H1 (cell line): ENCODE measurements around the gene C22orf39. TPM values are rescaled to one million over a fixed set of nuclear protein-coding genes. Genes with fewer than 3 reads are reported as not detected.
A peak's percentile ranks its signal among the peaks of the same experiment; 100 is the strongest.

ENCODE experiments used
- BACH1 ChIP-seq: IDR thresholded peaks from 2 replicates; pipeline ENCODE4 v1.6.1; 2012; ENCODE audit warnings: low read length, improper control_type of control experiment
- CEBPB ChIP-seq: IDR thresholded peaks from 2 replicates; pipeline ENCODE4 v1.6.1; 2012; ENCODE audit warnings: low read depth, low read length
- CHD2 ChIP-seq: IDR thresholded peaks from 2 replicates; pipeline ENCODE4 v1.6.1; 2012; ENCODE audit warnings: low read length, improper control_type of control experiment
- CREB1 ChIP-seq: IDR thresholded peaks from 2 replicates; pipeline ENCODE4 v1.6.1; 2012; ENCODE audit warnings: inconsistent platforms
- CTBP2 ChIP-seq: IDR thresholded peaks from 2 replicates; pipeline ENCODE4 v1.7.0; 2011; ENCODE audit warnings: borderline replicate concordance, mild to moderate bottlenecking, moderate library complexity, mixed read lengths, low read length; ENCODE audit not compliant: insufficient read depth, insufficient read length
- E2F6 ChIP-seq: IDR thresholded peaks from 2 replicates; pipeline ENCODE4 v1.6.1; 2012; ENCODE audit warnings: inconsistent platforms
- EGR1 ChIP-seq: IDR thresholded peaks from 2 replicates; pipeline ENCODE4 v1.6.1; 2011; ENCODE audit warnings: low read depth, low read length, borderline replicate concordance
- EZH2 ChIP-seq: fragments of 200-600 bp; sonication (generic); IDR thresholded peaks from 2 replicates; pipeline ENCODE4 v1.7.1; 2012; ENCODE audit warnings: low read depth, mild to moderate bottlenecking, moderate library complexity, low read length, inconsistent platforms; ENCODE audit not compliant: severe bottlenecking
- FOSL1 ChIP-seq: IDR thresholded peaks from 2 replicates; pipeline ENCODE4 v1.6.1; 2011; ENCODE audit warnings: mild to moderate bottlenecking, low read depth, low read length, moderate library complexity; ENCODE audit not compliant: insufficient read depth
- HDAC2 ChIP-seq, 2 experiments: fragments of 300-600 bp in 1 of 2; sonication (generic) in 1 of 2; IDR thresholded peaks; 2 replicates each; pipeline ENCODE4 v1.6.1; 2011 to 2012; ENCODE audit warnings: low read depth in 2 of 2, low read length in 2 of 2, mild to moderate bottlenecking in 2 of 2, moderate library complexity in 2 of 2, borderline replicate concordance in 1 of 2, inconsistent platforms in 1 of 2
- JUND ChIP-seq: IDR thresholded peaks from 2 replicates; pipeline ENCODE4 v1.6.1; 2011; ENCODE audit warnings: mild to moderate bottlenecking, improper control_type of control experiment, low read length
- KDM5A ChIP-seq: fragments of 200-600 bp; IDR thresholded peaks from 2 replicates; pipeline ENCODE4 v1.7.1; 2012; ENCODE audit warnings: mild to moderate bottlenecking, low read length, inconsistent platforms, mixed read lengths
- MAX ChIP-seq: IDR thresholded peaks from 2 replicates; pipeline ENCODE4 v1.6.1; 2012; ENCODE audit warnings: inconsistent platforms
- POLR2A ChIP-seq, 2 experiments: IDR thresholded peaks; 1 replicate in 1 of 2; 2 replicates in 1 of 2; pipeline ENCODE4 v1.6.1; 2011; ENCODE audit warnings: low read depth in 2 of 2, low read length in 2 of 2, mild to moderate bottlenecking in 2 of 2; ENCODE audit errors: control extremely low read depth in 1 of 2
- POLR2AphosphoS5 ChIP-seq: IDR thresholded peaks from 2 replicates; pipeline ENCODE4 v1.6.1; 2011; ENCODE audit warnings: low read depth, low read length
- RBBP5 ChIP-seq: IDR thresholded peaks from 2 replicates; pipeline ENCODE4 v1.7.1; 2012; ENCODE audit warnings: low read depth, mild to moderate bottlenecking, inconsistent platforms, low read length, moderate library complexity, borderline replicate concordance
- SAP30 ChIP-seq: fragments of 300-600 bp; sonication (generic); IDR thresholded peaks from 2 replicates; pipeline ENCODE4 v1.7.1; 2012; ENCODE audit warnings: low read length, moderate library complexity, mild to moderate bottlenecking, inconsistent platforms; ENCODE audit not compliant: insufficient read depth, insufficient replicate concordance
- SIN3A ChIP-seq, 2 experiments: IDR thresholded peaks in 1 of 2; conservative IDR thresholded peaks in 1 of 2; 2 replicates each; pipeline ENCODE4 v1.6.1; 2011 to 2012; ENCODE audit warnings: low read length in 2 of 2, improper control_type of control experiment in 1 of 2, low read depth in 1 of 2, mild to moderate bottlenecking in 1 of 2
- SIX5 ChIP-seq: IDR thresholded peaks from 2 replicates; pipeline ENCODE4 v1.6.1; 2011; ENCODE audit warnings: mild to moderate bottlenecking, low read depth, low read length
- SP4 ChIP-seq: IDR thresholded peaks from 2 replicates; pipeline ENCODE4 v1.6.1; 2012; ENCODE audit warnings: low read length, inconsistent platforms
- TBP ChIP-seq: IDR thresholded peaks from 2 replicates; pipeline ENCODE4 v1.6.1; 2011; ENCODE audit warnings: low read depth, low read length, improper control_type of control experiment
- TEAD4 ChIP-seq: IDR thresholded peaks from 2 replicates; pipeline ENCODE4 v1.6.1; 2012; ENCODE audit warnings: low read depth, low read length, inconsistent platforms, mixed read lengths
- YY1 ChIP-seq: IDR thresholded peaks from 2 replicates; pipeline ENCODE4 v1.6.1; 2011; ENCODE audit warnings: low read depth, mild to moderate bottlenecking, low read length
- ZNF274 ChIP-seq: IDR thresholded peaks from 2 replicates; pipeline ENCODE4 v1.7.0; 2012; ENCODE audit warnings: low read length, borderline replicate concordance; ENCODE audit errors: extremely low read depth
- polyA plus RNA-seq, 7 experiments: library from polyadenylated mRNA; depleted of rRNA in 3 of 7; stranded (reverse) in 5 of 7; unstranded in 2 of 7; fragments of >200 nt in 5 of 7; fragments of 200-250 nt in 2 of 7; gene quantifications; 1 replicate in 5 of 7; 2 replicates in 1 of 7; 4 replicates in 1 of 7; pipeline versions ENCODE4 v1.2.1 to v1.2.3, GENCODE V29; 2011 to 2013; ENCODE audit warnings: missing spikeins in 2 of 7, mixed read lengths in 2 of 7
- total RNA-seq: library from RNA; stranded (reverse); fragmentation: NEBNext Ultra II Directional; extraction: Animal tissue kit (Norgen Biotek cat#: 25700); gene quantifications from 2 replicates; pipeline ENCODE4 v1.2.1, GENCODE V29; 2021

The C22orf39 gene
- total and polyA plus RNA-seq, 2 of the 8 experiments (the other 6 are each of a cell fraction or from before 2014, with no cell fraction given) = 22.7 to 27.7 TPM

- TF ChIP-seq MAX (peak; percentile 81), EGR1 (no peak), POLR2AphosphoS5 (peak; percentile 57; the same call in 1 of the 2 replicates), SIN3A (conservative IDR thresholded peaks at IDR 0.05 in 1 of 2, IDR thresholded peaks at IDR 0.05 in 1 of 2; ENCODE audit: low read depth in 1 of 2, low read length in 2 of 2) (peak; percentile 28 to 47; a peak in 3 of 4 replicates), E2F6 (peak; percentile 97), TBP (peak; percentile 67), CREB1 (peak; percentile 85), RBBP5 (peak; percentile 64; the same call in 1 of the 2 replicates), CHD2 (peak; percentile 62; the same call in 1 of the 2 replicates), CTBP2 (no peak), POLR2A (IDR thresholded peaks at IDR 0.05; ENCODE audit: control extremely low read depth in 1 of 2, low read depth in 2 of 2, low read length in 2 of 2) (peak; percentile 73 to 86), CEBPB (no peak), EZH2 (no peak), FOSL1 (no peak), KDM5A (peak; percentile 56), YY1 (peak; percentile 99), JUND (no peak), SP4 (no peak; the same call in 1 of the 2 replicates), BACH1 (no peak), HDAC2 (IDR thresholded peaks at IDR 0.05; ENCODE audit: borderline replicate concordance in 1 of 2, low read depth in 2 of 2, low read length in 2 of 2) (peak in 1 of 2 experiments; percentile 93; a peak in 1 of 4 replicates), SIX5 (peak; percentile 76), SAP30 (no peak), TEAD4 (no peak), ZNF274 (no peak)
Measured at GRCh38 chr22:19479355-19480172, 32.1 kb upstream of the C22orf39 start, which contains the start of gene CDC45 (continued).
